DMS53 treated with DMSO at 0.1 percent for 48 hours (cell line): ENCODE results near the gene RMI2.

Experiments
- DNase-seq: peaks from one replicate; lab custom pipeline; 2025; ENCODE audit not compliant: unreplicated experiment; lab: John Stamatoyannopoulos, UW

RMI2 gene

GRCh38 chr16:11379420-11379819 lies 34.2 kb downstream of the RMI2 start:
- no peak for DNase-seq

GRCh38 chr16:11380836-11381235 lies 35.6 kb downstream of the RMI2 start:
- DNase-seq = no peak

GRCh38 chr16:11383481-11384183 lies 38.4 kb downstream of the RMI2 start:
- DNase-seq = no peak

- DNase-seq = no peak
Observed at GRCh38 chr16:11384184-11384955, 39.1 kb downstream of the RMI2 start.

- no peak for DNase-seq
Observed at GRCh38 chr16:11384956-11385586, 39.8 kb downstream of the RMI2 start.

- no peak for DNase-seq
Observed at GRCh38 chr16:11386054-11386680, 40.9 kb downstream of the RMI2 start.

- DNase-seq = no peak
Observed at GRCh38 chr16:11386791-11387546, 41.7 kb downstream of the RMI2 start.

- DNase-seq = no peak
Observed at GRCh38 chr16:11389083-11389482, 43.8 kb downstream of the RMI2 start.

- no peak for DNase-seq
Observed at GRCh38 chr16:11389631-11390565, 44.6 kb downstream of the RMI2 start.

GRCh38 chr16:11390573-11391495 lies 45.6 kb downstream of the RMI2 start:
- DNase-seq = no peak

- DNase-seq = peak; percentile 73
Observed at GRCh38 chr16:11391576-11391975, 46.3 kb downstream of the RMI2 start.

- no peak for DNase-seq
Observed at GRCh38 chr16:11392041-11392581, 46.9 kb downstream of the RMI2 start.

GRCh38 chr16:11393366-11393765 lies 48.1 kb downstream of the RMI2 start:
- no peak for DNase-seq

GRCh38 chr16:11393861-11394592 lies 48.8 kb downstream of the RMI2 start:
- no peak for DNase-seq

- DNase-seq = no peak
Observed at GRCh38 chr16:11394593-11394960, 49.3 kb downstream of the RMI2 start.

- no peak for DNase-seq
Observed at GRCh38 chr16:11395008-11395948, 50.0 kb downstream of the RMI2 start.

GRCh38 chr16:11395949-11396240 lies 50.6 kb downstream of the RMI2 start:
- DNase-seq = no peak
